IMR-90 (cell line): ENCODE data around the gene ADCYAP1. TPM values are rescaled to one million over a fixed set of nuclear protein-coding genes. Genes with fewer than 3 reads are reported as not detected.

Experiments
- ATAC-seq: fragments of 200-7000 bp; cut with Tn5 transposase; 2 replicates; pipeline ENCODE4 v1.9.1; 2020; ENCODE audit warnings: low read depth, mild to moderate bottlenecking, moderate library complexity
- BruUV-seq: library from RNA; stranded (reverse); fragments of 400-500 nt; replicated peaks from 2 replicates; lab custom pipeline; 2021; lab: Mats Ljungman, UMichigan
- CTCF ChIA-PET: fragments of 300-600 bp; formaldehyde crosslinking; extraction: SDS; loops from one replicate; lab custom pipeline; 2021; ENCODE audit warnings: antibody characterized with exemption; lab: Yijun Ruan, JAX
- POLR2A ChIA-PET: fragments of 300-600 bp; sonication (Branson Sonifier 250); formaldehyde crosslinking; loops from one replicate; lab custom pipeline; 2022; ENCODE audit warnings: antibody characterized with exemption; ENCODE audit not compliant: unreplicated experiment; lab: Charles Lee
- DNase-seq: peaks from one replicate; pipeline ENCODE4 v3.0.0; 2013
- H2AFZ ChIP-seq: replicated peaks from 2 replicates; pipeline ENCODE3; 2013; ENCODE audit warnings: low read length, mild to moderate bottlenecking; ENCODE audit not compliant: poor library complexity
- H2AK5ac ChIP-seq: 2 replicates; pipeline ENCODE4 v1.6.1; 2013; ENCODE audit warnings: low read depth, low read length, inconsistent platforms
- H2AK9ac ChIP-seq: replicated peaks from 2 replicates; pipeline ENCODE3; 2013; ENCODE audit warnings: mild to moderate bottlenecking, low read depth, low read length, moderate library complexity; ENCODE audit not compliant: poor library complexity
- H2BK120ac ChIP-seq: 2 replicates; pipeline ENCODE4 v1.6.1; 2013; ENCODE audit warnings: low read depth, low read length, inconsistent platforms
- H2BK15ac ChIP-seq: 3 replicates; pipeline ENCODE4 v1.6.1; 2013; ENCODE audit warnings: low read depth, low read length, inconsistent platforms
- H2BK20ac ChIP-seq: 2 replicates; pipeline ENCODE4 v1.6.1; 2013; ENCODE audit warnings: low read depth, mild to moderate bottlenecking, inconsistent platforms, low read length, moderate library complexity
- H2BK5ac ChIP-seq: 2 replicates; pipeline ENCODE4 v1.6.1; 2013; ENCODE audit warnings: mild to moderate bottlenecking, low read depth, low read length, inconsistent platforms; ENCODE audit not compliant: poor library complexity, severe bottlenecking
- H3K14ac ChIP-seq: replicated peaks from 2 replicates; pipeline ENCODE4 v1.6.1; 2013; ENCODE audit warnings: low read depth, low read length, inconsistent platforms
- H3K18ac ChIP-seq: 2 replicates; pipeline ENCODE4 v1.6.1; 2013; ENCODE audit warnings: low read depth, low read length, control low read depth
- H3K23ac ChIP-seq: 2 replicates; pipeline ENCODE4 v1.6.1; 2013; ENCODE audit warnings: low read depth, low read length, inconsistent platforms
- H3K27ac ChIP-seq: 2 replicates; pipeline ENCODE4 v1.5.1; 2013; ENCODE audit warnings: mild to moderate bottlenecking, control low read depth, low read length; ENCODE audit not compliant: insufficient read depth
- H3K27me3 ChIP-seq: 2 replicates; pipeline ENCODE4 v1.6.1; 2013; ENCODE audit warnings: low read length; ENCODE audit not compliant: control insufficient read depth, insufficient read depth
- H3K36me3 ChIP-seq: 2 replicates; pipeline ENCODE4 v1.6.1; 2013; ENCODE audit warnings: low read length, mixed read lengths; ENCODE audit not compliant: control insufficient read depth, insufficient read depth
- H3K4ac ChIP-seq: 2 replicates; pipeline ENCODE4 v1.6.1; 2013; ENCODE audit warnings: low read depth, low read length, inconsistent platforms
- H3K4me1 ChIP-seq: 2 replicates; pipeline ENCODE4 v1.6.1; 2013; ENCODE audit warnings: low read length, mixed read lengths; ENCODE audit not compliant: control insufficient read depth, insufficient read depth
- H3K4me2 ChIP-seq: 2 replicates; pipeline ENCODE4 v1.6.1; 2013; ENCODE audit warnings: low read depth, mild to moderate bottlenecking, control low read depth, low read length, moderate library complexity
- H3K4me3 ChIP-seq: 2 replicates; pipeline ENCODE4 v1.5.1; 2013; ENCODE audit warnings: low read depth, mild to moderate bottlenecking, control low read depth, low read length, moderate library complexity; ENCODE audit not compliant: insufficient read depth
- H3K56ac ChIP-seq: 2 replicates; pipeline ENCODE4 v1.6.1; 2013; ENCODE audit warnings: low read length, inconsistent platforms; ENCODE audit not compliant: insufficient read depth; ENCODE audit errors: extremely low read depth
- H3K79me1 ChIP-seq, 2 experiments: 2 replicates each; pipeline ENCODE4 v1.6.1; 2013; ENCODE audit warnings: low read length in 2 of 2, inconsistent platforms in 1 of 2, low read depth in 1 of 2
- H3K9ac ChIP-seq: 2 replicates; pipeline ENCODE4 v1.6.1; 2013; ENCODE audit warnings: low read depth, low read length, control low read depth
- H3K9me1 ChIP-seq: 2 replicates; pipeline ENCODE4 v1.6.1; 2013; ENCODE audit warnings: low read length, inconsistent platforms; ENCODE audit not compliant: insufficient read depth
- H3K9me3 ChIP-seq: 2 replicates; pipeline ENCODE4 v1.6.1; 2013; ENCODE audit warnings: low read length; ENCODE audit not compliant: control insufficient read depth, insufficient read depth
- H4K20me1 ChIP-seq: 2 replicates; pipeline ENCODE4 v1.6.1; 2013; ENCODE audit warnings: low read length, inconsistent platforms; ENCODE audit not compliant: insufficient read depth
- H4K5ac ChIP-seq: 2 replicates; pipeline ENCODE4 v1.6.1; 2013; ENCODE audit warnings: mild to moderate bottlenecking, low read depth, low read length, control low read depth
- H4K8ac ChIP-seq, 2 experiments: 2 replicates each; pipeline ENCODE4 v1.6.1; 2013; ENCODE audit warnings: low read depth in 2 of 2, low read length in 2 of 2, control low read depth in 1 of 2, inconsistent platforms in 1 of 2
- H4K91ac ChIP-seq: 2 replicates; pipeline ENCODE4 v1.6.1; 2013; ENCODE audit warnings: low read depth, low read length, inconsistent platforms; ENCODE audit not compliant: insufficient read depth
- BHLHE40 ChIP-seq: fragments of 150-350 bp; IDR thresholded peaks from 2 replicates; pipeline ENCODE4 v1.6.1; 2016; ENCODE audit warnings: mild to moderate bottlenecking, low read depth, low read length
- CEBPB ChIP-seq: IDR thresholded peaks from 2 replicates; pipeline ENCODE4 v1.6.1; 2012; ENCODE audit warnings: low read depth, low read length, improper control_type of control experiment
- CHD1 ChIP-seq: IDR thresholded peaks from 2 replicates; pipeline ENCODE4 v1.6.1; 2012; ENCODE audit warnings: low read depth, low read length, improper control_type of control experiment
- CTCF ChIP-seq: conservative IDR thresholded peaks from 2 replicates; pipeline ENCODE4 v1.5.1; 2012; ENCODE audit warnings: mild to moderate bottlenecking, low read depth, low read length, improper control_type of control experiment
- ELK1 ChIP-seq: fragments of 150-350 bp; IDR thresholded peaks from 2 replicates; pipeline ENCODE4 v1.6.1; 2016; ENCODE audit warnings: low read depth, mild to moderate bottlenecking, low read length, moderate library complexity, borderline replicate concordance
- FOS ChIP-seq: fragments of 150-350 bp; IDR thresholded peaks from 2 replicates; pipeline ENCODE4 v1.6.1; 2016; ENCODE audit warnings: low read depth, low read length
- MAFK ChIP-seq: IDR thresholded peaks from 2 replicates; pipeline ENCODE4 v1.6.1; 2012; ENCODE audit warnings: low read depth, low read length, improper control_type of control experiment
- MAZ ChIP-seq: IDR thresholded peaks from 2 replicates; pipeline ENCODE4 v1.6.1; 2012; ENCODE audit warnings: low read depth, mild to moderate bottlenecking, low read length, improper control_type of control experiment, moderate library complexity, borderline replicate concordance
- MXI1 ChIP-seq: IDR thresholded peaks from 2 replicates; pipeline ENCODE4 v1.6.1; 2012; ENCODE audit warnings: low read depth, mild to moderate bottlenecking, low read length, moderate library complexity, borderline replicate concordance
- NFE2L2 ChIP-seq: fragments of 150-350 bp; IDR thresholded peaks from 2 replicates; pipeline ENCODE4 v1.6.1; 2016; ENCODE audit warnings: low read depth, mild to moderate bottlenecking, low read length
- RAD21 ChIP-seq: IDR thresholded peaks from 2 replicates; pipeline ENCODE4 v1.6.1; 2012; ENCODE audit warnings: low read length, improper control_type of control experiment
- RCOR1 ChIP-seq: IDR thresholded peaks from 2 replicates; pipeline ENCODE4 v1.6.1; 2012; ENCODE audit warnings: mild to moderate bottlenecking, low read length, improper control_type of control experiment; ENCODE audit not compliant: insufficient replicate concordance
- RFX5 ChIP-seq: IDR thresholded peaks from 2 replicates; pipeline ENCODE4 v1.8.0; 2012; ENCODE audit warnings: low read depth, mild to moderate bottlenecking, low read length, moderate library complexity
- USF2 ChIP-seq: fragments of 150-350 bp; IDR thresholded peaks from 2 replicates; pipeline ENCODE4 v1.6.1; 2017; ENCODE audit warnings: mild to moderate bottlenecking, antibody characterized with exemption, low read length, low read depth
- WGBS, 2 experiments: methylation state at CpG; one replicate each; pipeline versions ENCODE4 v1.1.5 to v1.1.7; 2013; ENCODE audit warnings: missing lambda C conversion rate in 2 of 2; ENCODE audit not compliant: insufficient read length in 1 of 2; ENCODE audit errors: extremely low coverage in 2 of 2; 5-methylcytosine and 5-hydroxymethylcytosine counted together
- dilution Hi-C: fragments of 300-500 bp; cut with HindIII; formaldehyde crosslinking; loops from one replicate; pipeline ENCODE4 v1.14.3; 2018; ENCODE audit warnings: low sequenced_read_pairs; ENCODE audit not compliant: unreplicated experiment
- in situ Hi-C: fragments of 300-500 bp; cut with MboI; formaldehyde crosslinking; loops from 3 replicates; pipeline ENCODE4 v1.14.3; 2019; ENCODE audit warnings: low sequenced_read_pairs, inconsistent platforms, mixed read lengths
- intact Hi-C: fragments of 100-400 bp; cut with micrococcal nuclease; formaldehyde crosslinking; loops from 2 replicates; pipeline ENCODE4 v1.10.0; 2022
- polyA plus RNA-seq, 3 experiments: library from polyadenylated mRNA; depleted of rRNA; stranded (reverse); fragments of >200 nt; gene quantifications; 2 replicates each; pipeline ENCODE4 v1.2.3, GENCODE V29; 2012; ENCODE audit warnings: low replicate concordance in 1 of 3
- total RNA-seq: library from RNA; depleted of rRNA; stranded (reverse); fragments of >200 nt; gene quantifications from 2 replicates; pipeline ENCODE4 v1.2.3, GENCODE V29; 2012

ADCYAP1 gene
- total and polyA plus RNA-seq, 2 of the 4 experiments (the other 2 are of a cell fraction), result not detected

GRCh38 chr18:955384-956066 lies 50.9 kb downstream of the ADCYAP1 start:
- no peak overlapping the region for H2AFZ ChIP-seq
- no peak overlapping the region for H2AK9ac ChIP-seq
- no peak overlapping the region for H4K91ac ChIP-seq
- H3K9ac ChIP-seq, result no peak overlapping the region
- CTCF ChIA-PET, result interaction anchor here (1.3 kb wide), 1 partner anchor 11 kb away, joined by 3 read pairs; no protein-coding TSS in a partner anchor
- no peak overlapping the region for H3K56ac ChIP-seq
- in situ Hi-C loops (no loop called here), dilution Hi-C loops (no loop called here), intact Hi-C loops (no loop called here)
- no peak overlapping the region for H3K27ac ChIP-seq
- H2BK15ac ChIP-seq, result no peak overlapping the region
- H2BK5ac ChIP-seq, result no peak overlapping the region
- no peak for TF ChIP-seq RCOR1
- no peak for TF ChIP-seq CHD1
- TF ChIP-seq MAFK, result no peak
- no peak for TF ChIP-seq MXI1
- TF ChIP-seq USF2, result no peak
- TF ChIP-seq MAZ, result no peak
- no peak for TF ChIP-seq RFX5
- TF ChIP-seq RAD21, result no peak
- no peak for TF ChIP-seq CEBPB
- no peak for TF ChIP-seq NFE2L2
- TF ChIP-seq CTCF, result no peak
- TF ChIP-seq BHLHE40, result no peak
- no peak for TF ChIP-seq FOS
- TF ChIP-seq ELK1, result no peak
- H3K18ac ChIP-seq, result no peak overlapping the region
- no peak overlapping the region for H4K8ac ChIP-seq
- H2AK5ac ChIP-seq, result no peak overlapping the region
- no peaks in the 10 kb centered on the region for H3K36me3 ChIP-seq
- no peak overlapping the region for H3K23ac ChIP-seq
- no peak overlapping the region for H3K4me3 ChIP-seq
- H3K4ac ChIP-seq, result no peak overlapping the region
- no peaks in the 10 kb centered on the region for H4K20me1 ChIP-seq
- WGBS, 2 experiments, result no CpG with 5 or more reads among the region's 6 CpGs
- ATAC-seq (no peak), DNase-seq (no peak)
- H2BK120ac ChIP-seq, result no peak overlapping the region
- H3K4me1 ChIP-seq, result no peaks in the 10 kb centered on the region
- no peaks in the 10 kb centered on the region for H3K9me1 ChIP-seq
- H3K4me2 ChIP-seq, result no peak overlapping the region
- no peaks in the 10 kb centered on the region for H3K27me3 ChIP-seq
- POLR2A ChIA-PET, result no interaction called here
- no TSS peak for BruUV-seq
- H3K14ac ChIP-seq, result no peak overlapping the region
- no peak overlapping the region for H4K5ac ChIP-seq
- H2BK20ac ChIP-seq, result no peak overlapping the region
- H3K9me3 ChIP-seq, result no peaks in the 10 kb centered on the region
- H3K79me1 ChIP-seq, result no peaks in the 10 kb centered on the region
